K562 (cell line): ENCODE results near the gene ARHGEF40. TPM values are rescaled to one million over a fixed set of nuclear protein-coding genes. Genes with fewer than 3 reads are reported as not detected.

Experiments
- ATAC-seq: fragments of 200-7000 bp; cut with Tn5 transposase; 3 replicates; pipeline ENCODE4 v1.9.1; 2020; ENCODE audit warnings: moderate library complexity
- BruUV-seq: library from RNA; stranded (reverse); fragments of 400-500 nt; replicated peaks from 2 replicates; lab custom pipeline; 2021; lab: Mats Ljungman, UMichigan
- CTCF ChIA-PET: fragments of 300-600 bp; formaldehyde crosslinking; extraction: SDS; loops from one replicate; lab custom pipeline; 2021; ENCODE audit warnings: low intra/inter-chr PET ratio; lab: Yijun Ruan, JAX
- POLR2A ChIA-PET: fragments of 300-600, 350-650 bp; sonication (Branson Sonifier 250); formaldehyde crosslinking; extraction: SDS; loops from one replicate; lab custom pipeline; 2021; ENCODE audit warnings: antibody characterized with exemption, inconsistent platforms; lab: Yijun Ruan, JAX
- DNase-seq, 4 experiments: peaks; one replicate each; pipeline versions ENCODE4 v3.0.0 to v3.0.0-alpha.2; 2011 to 2018; ENCODE audit warnings: low spot score in 3 of 4, mixed read lengths in 3 of 4; ENCODE audit errors: extremely low read depth in 1 of 4
- FAIRE-seq: peaks from 2 replicates; lab custom pipeline; 2011; peaks lifted over from hg19 to GRCh38; lab: Jason Lieb, UNC
- H2AFZ ChIP-seq: 2 replicates; pipeline ENCODE4 v1.6.0; 2011; ENCODE audit warnings: low read depth, low read length, control low read depth, inconsistent platforms
- H3K27ac ChIP-seq: fragments of 200-600 bp; 3 replicates; pipeline ENCODE4 v1.8.0; 2011; ENCODE audit warnings: low read depth, mild to moderate bottlenecking, control low read depth, inconsistent platforms, low read length, moderate library complexity, mixed read lengths; ENCODE audit errors: extremely low read depth
- H3K27me3 ChIP-seq, 2 experiments: fragments of 300-600 bp in 1 of 2; 2 replicates in 1 of 2; 3 replicates in 1 of 2; pipeline versions ENCODE4 v1.6.0 to v1.8.0; 2011; ENCODE audit warnings: inconsistent platforms in 2 of 2, low read length in 2 of 2, mild to moderate bottlenecking in 1 of 2, mixed read lengths in 1 of 2, moderate library complexity in 1 of 2; ENCODE audit not compliant: control insufficient read depth in 2 of 2, insufficient read depth in 2 of 2
- H3K36me3 ChIP-seq: fragments of 300-600 bp; 3 replicates; pipeline ENCODE4 v1.8.0; 2011; ENCODE audit warnings: mild to moderate bottlenecking, low read length, inconsistent platforms; ENCODE audit not compliant: control insufficient read depth, insufficient read depth
- H3K4me1 ChIP-seq, 2 experiments: fragments of 200-600 bp in 1 of 2; replicated peaks in 1 of 2; 2 replicates in 1 of 2; 3 replicates in 1 of 2; pipeline versions ENCODE4 v1.5.1 to v1.8.0; 2011; ENCODE audit warnings: inconsistent platforms in 2 of 2, low read length in 2 of 2, mild to moderate bottlenecking in 1 of 2, mixed read lengths in 1 of 2, moderate library complexity in 1 of 2; ENCODE audit not compliant: control insufficient read depth in 2 of 2, insufficient read depth in 2 of 2
- H3K4me2 ChIP-seq: 2 replicates; pipeline ENCODE4 v1.6.1; 2011; ENCODE audit warnings: low read length, control low read depth, inconsistent platforms, mixed read lengths; ENCODE audit not compliant: insufficient read depth
- H3K4me3 ChIP-seq: fragments of 200-600 bp; sonication (generic), shearing (Covaris generic); 2 replicates; pipeline ENCODE4 v1.5.1; 2016; ENCODE audit warnings: control low read depth, inconsistent platforms
- H3K79me2 ChIP-seq: fragments of 200-600 bp; 3 replicates; pipeline ENCODE4 v1.8.0; 2011; ENCODE audit warnings: low read length, inconsistent platforms; ENCODE audit not compliant: control insufficient read depth, insufficient read depth
- H3K9ac ChIP-seq, 2 experiments: 2 replicates each; pipeline versions ENCODE4 v1.6.0 to v1.6.1; 2011; ENCODE audit warnings: low read depth in 2 of 2, low read length in 2 of 2, control low read depth in 1 of 2, inconsistent platforms in 1 of 2, mild to moderate bottlenecking in 1 of 2, mixed read lengths in 1 of 2; ENCODE audit not compliant: insufficient read depth in 1 of 2
- H3K9me1 ChIP-seq: one replicate; pipeline ENCODE4 v1.6.0; 2011; ENCODE audit warnings: inconsistent platforms, mild to moderate bottlenecking, low read length, moderate library complexity; ENCODE audit not compliant: control insufficient read depth, insufficient read depth
- H3K9me3 ChIP-seq: replicated peaks from 2 replicates; pipeline ENCODE4 v1.5.1; 2011; ENCODE audit warnings: low read depth, low read length, inconsistent platforms; ENCODE audit not compliant: control insufficient read depth, insufficient read depth
- H4K20me1 ChIP-seq: replicated peaks from 2 replicates; pipeline ENCODE4 v1.6.1; 2011; ENCODE audit warnings: low read length, inconsistent platforms, mixed read lengths; ENCODE audit not compliant: control insufficient read depth, insufficient read depth
- FOXO4 ChIP-seq: fragments of 450-650 bp; formaldehyde crosslinking; IDR thresholded peaks from 2 replicates; pipeline ENCODE4 v1.4.0; 2020; ENCODE audit warnings: mild to moderate bottlenecking, moderate library complexity
- GABPA ChIP-seq: fragments of 200-800 bp; sonication (Bioruptor generic); conservative IDR thresholded peaks from 2 replicates; pipeline ENCODE4 v1.6.1; 2016; ENCODE audit warnings: low read depth, missing genetic modification characterization, missing compliant biosample characterization
- ID3 ChIP-seq, 2 experiments: fragments of 250-450 bp in 1 of 2; fragments of 450-650 bp in 1 of 2; sonication (Bioruptor Pico) in 1 of 2; IDR thresholded peaks; 2 replicates each; pipeline versions ENCODE4 v1.6.1 to v1.8.0; 2016 to 2021; ENCODE audit warnings: mild to moderate bottlenecking in 2 of 2, moderate library complexity in 2 of 2, missing compliant biosample characterization in 1 of 2, missing genetic modification characterization in 1 of 2
- KAT8 ChIP-seq: fragments of 450-650 bp; IDR thresholded peaks from 2 replicates; pipeline ENCODE4 v1.6.1; 2016; ENCODE audit warnings: low read depth, mild to moderate bottlenecking
- KHSRP ChIP-seq: fragments of 450-650 bp; IDR thresholded peaks from 2 replicates; pipeline ENCODE4 v1.6.1; 2017
- LCOR ChIP-seq: sonication (generic); formaldehyde crosslinking; IDR thresholded peaks from 2 replicates; pipeline ENCODE4 v1.8.0; 2022; ENCODE audit warnings: mild to moderate bottlenecking, missing genetic modification reagents
- NFATC3 ChIP-seq: fragments of 450-650 bp; IDR thresholded peaks from 2 replicates; pipeline ENCODE4 v1.6.1; 2017; ENCODE audit warnings: mild to moderate bottlenecking
- NFIX ChIP-seq: fragments of 250-450 bp; sonication (Bioruptor Pico); IDR thresholded peaks from 2 replicates; pipeline ENCODE4 v1.4.0; 2020; ENCODE audit warnings: low read depth, mild to moderate bottlenecking, moderate library complexity
- POU5F1 ChIP-seq: fragments of 150-350 bp; IDR thresholded peaks from 2 replicates; pipeline ENCODE4 v1.6.1; 2014; ENCODE audit warnings: borderline replicate concordance, low read length, low read depth, mild to moderate bottlenecking; ENCODE audit not compliant: partially characterized antibody
- SETDB1 ChIP-seq: IDR thresholded peaks from one replicate; pipeline ENCODE4 v1.6.1; 2012; ENCODE audit warnings: low read length, control low read depth, inconsistent platforms
- ZBED1 ChIP-seq: IDR thresholded peaks from 2 replicates; pipeline ENCODE4 v1.6.1; 2014
- ZNF133 ChIP-seq: fragments of 250-450 bp; sonication (Bioruptor Pico); IDR thresholded peaks from 2 replicates; pipeline ENCODE4 v1.4.0; 2020; ENCODE audit warnings: mild to moderate bottlenecking
- WGBS: fragments of 100-300 bp; shearing (Covaris generic); methylation state at CpG from one replicate; pipeline ENCODE4 v1.1.6; 2016; ENCODE audit warnings: low coverage, mixed read lengths; ENCODE audit not compliant: insufficient coverage; ENCODE audit errors: missing lambda C conversion rate; 5-methylcytosine and 5-hydroxymethylcytosine counted together
- in situ Hi-C: fragments of 300-500 bp; cut with MboI; formaldehyde crosslinking; loops from 4 replicates; pipeline ENCODE4 v1.15.0; 2018; ENCODE audit warnings: inconsistent platforms, mixed read lengths
- intact Hi-C: fragments of 100-400 bp; cut with micrococcal nuclease; formaldehyde crosslinking; loops from 2 replicates; pipeline ENCODE4 v1.14.2; 2022
- polyA plus RNA-seq, 8 experiments: library from polyadenylated mRNA; depleted of rRNA in 4 of 8; stranded (reverse) in 5 of 8; unstranded in 3 of 8; fragments of >200 nt; fragmentation: Nextera tagmentation in 2 of 8; fragmentation: Illumina TruSeq in 1 of 8; extraction: Ambion mirVana in 2 of 8; extraction: Trizol in 1 of 8; gene quantifications; 2 replicates each; pipeline versions ENCODE4 v1.2.1 to v1.2.3, GENCODE V29; 2011 to 2014; ENCODE audit warnings: inconsistent platforms in 1 of 8, missing spikeins in 1 of 8
- total RNA-seq, 7 experiments: library from RNA; depleted of rRNA in 6 of 7; stranded (reverse); fragments of >200 nt in 6 of 7; fragmentation: Illumina TruSeq in 2 of 7; extraction: Trizol in 2 of 7; gene quantifications; 2 replicates each; pipeline versions ENCODE4 v1.2.1 to v1.2.3, GENCODE V29; 2011 to 2021; ENCODE audit warnings: low replicate concordance in 1 of 7

The ARHGEF40 gene
- total and polyA plus RNA-seq, 9 of the 15 experiments (the other 6 are each of a cell fraction or from before 2014, with no cell fraction given): 0.42 to 6.3 (median 3.8) TPM

DNA sequence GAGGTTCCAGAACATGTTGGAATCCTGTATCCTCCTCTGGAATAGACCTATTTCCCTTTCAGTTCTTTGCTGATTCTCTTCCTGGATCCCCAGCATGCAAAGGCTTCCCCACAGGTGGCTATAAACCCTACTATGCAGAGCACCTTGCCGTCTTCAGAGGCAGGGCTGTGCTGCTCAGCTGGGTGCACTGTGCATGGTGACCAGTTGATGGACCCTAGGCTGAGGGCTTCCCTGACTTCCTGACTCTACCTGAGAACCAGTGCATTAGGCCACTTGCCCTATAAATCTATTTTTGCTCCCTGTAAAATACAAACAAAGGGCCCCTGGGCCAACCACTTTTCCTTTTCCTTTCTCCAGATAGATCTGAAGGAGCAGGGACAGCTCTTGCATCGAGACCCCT, 14.3 kb downstream of the ARHGEF40 start:
- Histone ChIP-seq H3K4me1 (peaks cover 0 to 4% of the 10 kb centered on the region in 2 experiments; a peak in 2 of 5 replicates), H3K4me3 (no peak overlapping the region), H3K36me3 (no peaks in the 10 kb centered on the region), H3K27ac (no peak overlapping the region), H3K4me2 (no peak overlapping the region), H3K9ac (no peak overlapping the region), H2AFZ (no peak overlapping the region), H3K27me3 (no peaks in the 10 kb centered on the region), H3K79me2 (no peaks in the 10 kb centered on the region), H3K9me1 (no peaks in the 10 kb centered on the region), H3K9me3 (no peaks in the 10 kb centered on the region), H4K20me1 (no peaks in the 10 kb centered on the region)
- WGBS: 37% methylated on average over 2 of the region's 2 CpGs
- DNase-seq (no peak), ATAC-seq (no peak), FAIRE-seq (no peak)
- ChIA-PET POLR2A (interaction anchor here (0.5 to 1.2 kb wide), 3 partner anchors 8 to 353 kb away, joined by 3 read pairs; no protein-coding TSS in a partner anchor), CTCF (no interaction called here)
- TF ChIP-seq ZBED1: no peak
- no peak for TF ChIP-seq POU5F1
- TF ChIP-seq SETDB1: no peak
- no peak for TF ChIP-seq NFIX
- no peak for TF ChIP-seq ID3 (CRISPR knock-in tag; IDR thresholded peaks at IDR 0.05)
- TF ChIP-seq ID3 (tag; IDR thresholded peaks at IDR 0.05): no peak
- no peak for TF ChIP-seq LCOR
- TF ChIP-seq ZNF133 (CRISPR knock-in tag): no peak
- no peak for TF ChIP-seq NFATC3
- no peak for TF ChIP-seq KAT8
- TF ChIP-seq FOXO4 (CRISPR knock-in tag): no peak
- TF ChIP-seq KHSRP: no peak
- TF ChIP-seq GABPA: no peak
- in situ Hi-C loops: no loop called here
- BruUV-seq: no TSS peak
- intact Hi-C loops: no loop called here
